Neural progenitor cell (in vitro differentiated cells): ENCODE measurements around the gene NELFA. TPM values are rescaled to one million over a fixed set of nuclear protein-coding genes. Genes with fewer than 3 reads are reported as not detected.

Experiments used
- DNase-seq: peaks from one replicate; pipeline ENCODE4 v3.0.0-alpha.2; 2016; ENCODE audit warnings: low spot score
- H2AFZ ChIP-seq: fragments of 200-600 bp; sonication (generic); replicated peaks from 2 replicates; pipeline ENCODE4 v1.6.1; 2016; ENCODE audit warnings: antibody characterized with exemption
- H3F3A ChIP-seq: fragments of 200-600 bp; sonication (generic); 2 replicates; pipeline ENCODE4 v1.6.1; 2016; ENCODE audit warnings: antibody characterized with exemption, low read depth
- H3K27ac ChIP-seq: fragments of 200-600 bp; sonication (generic); 2 replicates; pipeline ENCODE4 v1.5.1; 2016; ENCODE audit warnings: mild to moderate bottlenecking
- H3K27me3 ChIP-seq: fragments of 200-600 bp; sonication (generic); 2 replicates; pipeline ENCODE4 v1.6.1; 2016; ENCODE audit warnings: mild to moderate bottlenecking, moderate library complexity
- H3K36me3 ChIP-seq: fragments of 200-600 bp; sonication (generic); 2 replicates; pipeline ENCODE4 v1.5.1; 2016
- H3K4me1 ChIP-seq: fragments of 200-600 bp; sonication (generic); 2 replicates; pipeline ENCODE4 v1.6.1; 2016; ENCODE audit warnings: mixed run types
- H3K4me2 ChIP-seq: fragments of 200-600 bp; sonication (generic); 2 replicates; pipeline ENCODE4 v1.6.1; 2016
- H3K4me3 ChIP-seq: fragments of 200-600 bp; sonication (generic); 2 replicates; pipeline ENCODE4 v1.5.1; 2016
- H3K79me2 ChIP-seq: fragments of 200-600 bp; sonication (generic); 2 replicates; pipeline ENCODE4 v1.6.1; 2016; ENCODE audit warnings: low read depth
- H3K9ac ChIP-seq: fragments of 200-600 bp; sonication (generic); 2 replicates; pipeline ENCODE4 v1.6.1; 2016
- H3K9me3 ChIP-seq: fragments of 200-600 bp; sonication (generic); 2 replicates; pipeline ENCODE4 v1.5.1; 2016; ENCODE audit warnings: low read depth
- H4K20me1 ChIP-seq: fragments of 200-600 bp; sonication (generic); 2 replicates; pipeline ENCODE4 v1.6.1; 2016; ENCODE audit warnings: low read depth
- H3K27ac Mint-ChIP-seq: 3 replicates; pipeline ENCODE4 v1.8.0; 2021; ENCODE audit warnings: mixed read lengths
- H3K27me3 Mint-ChIP-seq: 2 replicates; pipeline ENCODE4 v1.8.0; 2022; ENCODE audit warnings: low read depth, mild to moderate bottlenecking, inconsistent platforms, moderate library complexity, mixed read lengths; ENCODE audit not compliant: insufficient read depth
- H3K36me3 Mint-ChIP-seq: 3 replicates; pipeline ENCODE4 v1.8.0; 2021; ENCODE audit warnings: mixed read lengths
- H3K4me1 Mint-ChIP-seq: 3 replicates; pipeline ENCODE4 v1.8.0; 2021; ENCODE audit warnings: mixed read lengths
- H3K4me3 Mint-ChIP-seq: 3 replicates; pipeline ENCODE4 v1.8.0; 2021; ENCODE audit warnings: mild to moderate bottlenecking, moderate library complexity, mixed read lengths
- H3K9me3 Mint-ChIP-seq: 3 replicates; pipeline ENCODE4 v1.8.0; 2020; ENCODE audit warnings: mixed read lengths
- CTCF ChIP-seq: fragments of 200-600 bp; sonication (generic); IDR thresholded peaks from 2 replicates; pipeline ENCODE4 v1.5.1; 2017; ENCODE audit warnings: antibody characterized with exemption, mild to moderate bottlenecking
- EZH2 ChIP-seq: fragments of 200-600 bp; sonication (generic); IDR thresholded peaks from 2 replicates; pipeline ENCODE4 v1.6.1; 2017; ENCODE audit warnings: antibody characterized with exemption, mild to moderate bottlenecking, moderate library complexity
- EZH2phosphoT487 ChIP-seq: fragments of 200-600 bp; sonication (generic); IDR thresholded peaks from 2 replicates; pipeline ENCODE4 v1.6.1; 2017; ENCODE audit warnings: antibody characterized with exemption
- total RNA-seq: library from RNA; depleted of rRNA; stranded (reverse); fragments of >200 nt; gene quantifications from 2 replicates; pipeline ENCODE4 v1.2.3, GENCODE V29; 2015; ENCODE audit warnings: low replicate concordance

Gene NELFA
- total RNA-seq, 1 donor from 2014 or later, result 18.0 TPM

- no peaks in the 10 kb centered on the region for H3K4me1 ChIP-seq
- H3K9me3 ChIP-seq, result no peaks in the 10 kb centered on the region
- H3K27me3 ChIP-seq, result no peaks in the 10 kb centered on the region
- Mint-ChIP-seq H3K4me1 (peaks cover 17% of the 10 kb centered on the region), H3K36me3 (peaks cover 65% of the 10 kb centered on the region), H3K4me3 (peak overlapping the region; percentile 57), H3K27me3 (peaks cover 2% of the 10 kb centered on the region), H3K9me3 (no peaks in the 10 kb centered on the region), H3K27ac (peak overlapping the region; percentile 30)
- H3K27ac ChIP-seq, result no peak overlapping the region
- peaks cover 15% of the 10 kb centered on the region for H4K20me1 ChIP-seq
- no peak for DNase-seq
- no peak overlapping the region for H3K9ac ChIP-seq
- H3F3A ChIP-seq, result peaks cover 2% of the 10 kb centered on the region
- no peaks in the 10 kb centered on the region for H3K36me3 ChIP-seq
- no peaks in the 10 kb centered on the region for H3K79me2 ChIP-seq
- TF ChIP-seq CTCF (no peak), EZH2phosphoT487 (no peak), EZH2 (no peak)
- H3K4me3 ChIP-seq, result no peak overlapping the region
- no peak overlapping the region for H3K4me2 ChIP-seq
- no peak overlapping the region for H2AFZ ChIP-seq
These were observed 50.3 kb downstream of the NELFA start for GRCh38 chr4:1958276-1959103.

- H3K4me3 ChIP-seq, result no peak overlapping the region
- H3K27me3 ChIP-seq, result no peaks in the 10 kb centered on the region
- H3K9me3 ChIP-seq, result no peaks in the 10 kb centered on the region
- H4K20me1 ChIP-seq, result peaks cover 17% of the 10 kb centered on the region
- H3K4me1 Mint-ChIP-seq, result peaks cover 17% of the 10 kb centered on the region
- no peak overlapping the region for H3K27ac Mint-ChIP-seq
- H3K9me3 Mint-ChIP-seq, result no peaks in the 10 kb centered on the region
- no peak overlapping the region for H2AFZ ChIP-seq
- H3K79me2 ChIP-seq, result no peaks in the 10 kb centered on the region
- H3K27me3 Mint-ChIP-seq, result peaks cover 2% of the 10 kb centered on the region
- no peaks in the 10 kb centered on the region for H3K4me1 ChIP-seq
- H3K9ac ChIP-seq, result no peak overlapping the region
- peaks cover 50% of the 10 kb centered on the region for H3K36me3 Mint-ChIP-seq
- H3K27ac ChIP-seq, result no peak overlapping the region
- TF ChIP-seq EZH2, result no peak
- TF ChIP-seq CTCF, result no peak
- TF ChIP-seq EZH2phosphoT487, result no peak
- H3K4me2 ChIP-seq, result no peak overlapping the region
- no peaks in the 10 kb centered on the region for H3K36me3 ChIP-seq
- no peaks in the 10 kb centered on the region for H3F3A ChIP-seq
- no peak overlapping the region for H3K4me3 Mint-ChIP-seq
- no peak for DNase-seq
These were observed 52.1 kb downstream of the NELFA start for GRCh38 chr4:1956631-1957030.

GRCh38 chr4:1953335-1953734 is 55.4 kb downstream of the NELFA start:
- Histone ChIP-seq H2AFZ (no peak overlapping the region), H3K4me1 (no peaks in the 10 kb centered on the region), H3K27me3 (no peaks in the 10 kb centered on the region), H3K4me2 (no peak overlapping the region), H3K9me3 (no peaks in the 10 kb centered on the region), H3F3A (no peaks in the 10 kb centered on the region), H3K9ac (no peak overlapping the region), H3K36me3 (no peaks in the 10 kb centered on the region), H3K79me2 (no peaks in the 10 kb centered on the region), H3K27ac (no peak overlapping the region), H4K20me1 (peaks cover 13% of the 10 kb centered on the region), H3K4me3 (no peak overlapping the region)
- no peak for DNase-seq
- Mint-ChIP-seq H3K27me3 (peaks cover 2% of the 10 kb centered on the region), H3K36me3 (peaks cover 37% of the 10 kb centered on the region), H3K4me1 (peaks cover 5% of the 10 kb centered on the region), H3K27ac (no peak overlapping the region), H3K9me3 (no peaks in the 10 kb centered on the region), H3K4me3 (no peak overlapping the region)
- TF ChIP-seq EZH2 (no peak), EZH2phosphoT487 (no peak), CTCF (no peak)
